ENCODE data around the gene PTPRA.

Gene PTPRA

DNA sequence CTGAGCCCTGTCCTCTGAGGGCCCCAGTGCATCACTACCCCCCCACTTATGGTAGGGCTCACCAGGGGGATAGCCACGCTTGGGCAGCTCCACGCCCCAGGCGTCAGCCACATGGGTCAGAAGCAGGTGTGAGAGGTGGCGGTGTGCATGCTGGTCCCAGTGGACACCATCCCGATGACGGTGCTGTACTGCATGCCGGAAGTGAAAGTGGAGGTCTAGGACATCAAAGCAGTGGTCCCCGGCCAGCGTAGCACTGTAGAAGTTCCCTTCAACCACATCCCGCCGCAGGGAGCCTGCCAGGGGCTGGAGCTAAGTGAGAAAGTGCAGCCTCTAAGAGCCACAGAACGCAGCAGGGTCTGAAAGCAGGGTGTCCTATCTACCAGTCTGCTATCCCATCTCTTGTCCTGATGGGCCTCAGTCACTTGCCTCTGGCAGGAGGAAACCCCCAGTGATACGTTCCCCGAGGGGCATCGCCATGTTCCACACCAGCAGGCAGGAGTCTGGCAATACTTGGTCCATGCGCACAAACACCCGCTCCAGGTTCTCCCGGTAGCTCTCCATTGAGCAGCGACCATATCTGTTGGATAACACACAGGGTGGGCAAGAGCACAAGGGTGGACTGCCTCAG, 35.0 kb upstream of the PTPRA start:
- TF ChIP-seq EZH2phosphoT487 (IDR thresholded peaks at IDR 0.05; ENCODE audit: borderline replicate concordance, low read length) = no peak
- TF ChIP-seq, protein P1, sequence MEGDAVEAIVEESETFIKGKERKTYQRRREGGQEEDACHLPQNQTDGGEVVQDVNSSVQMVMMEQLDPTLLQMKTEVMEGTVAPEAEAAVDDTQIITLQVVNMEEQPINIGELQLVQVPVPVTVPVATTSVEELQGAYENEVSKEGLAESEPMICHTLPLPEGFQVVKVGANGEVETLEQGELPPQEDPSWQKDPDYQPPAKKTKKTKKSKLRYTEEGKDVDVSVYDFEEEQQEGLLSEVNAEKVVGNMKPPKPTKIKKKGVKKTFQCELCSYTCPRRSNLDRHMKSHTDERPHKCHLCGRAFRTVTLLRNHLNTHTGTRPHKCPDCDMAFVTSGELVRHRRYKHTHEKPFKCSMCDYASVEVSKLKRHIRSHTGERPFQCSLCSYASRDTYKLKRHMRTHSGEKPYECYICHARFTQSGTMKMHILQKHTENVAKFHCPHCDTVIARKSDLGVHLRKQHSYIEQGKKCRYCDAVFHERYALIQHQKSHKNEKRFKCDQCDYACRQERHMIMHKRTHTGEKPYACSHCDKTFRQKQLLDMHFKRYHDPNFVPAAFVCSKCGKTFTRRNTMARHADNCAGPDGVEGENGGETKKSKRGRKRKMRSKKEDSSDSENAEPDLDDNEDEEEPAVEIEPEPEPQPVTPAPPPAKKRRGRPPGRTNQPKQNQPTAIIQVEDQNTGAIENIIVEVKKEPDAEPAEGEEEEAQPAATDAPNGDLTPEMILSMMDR (IDR thresholded peaks at IDR 0.05; ENCODE audit: low read depth, low read length, poor library complexity, severe bottlenecking) = no peak
- no peaks in the 10 kb centered on the region for H3F3A ChIP-seq (ENCODE audit: control insufficient read depth, insufficient read depth)
- H3K27ac ChIP-seq (ENCODE audit: low read depth, low read length) = no peak overlapping the region
- no peaks in the 10 kb centered on the region for H4K20me1 ChIP-seq (ENCODE audit: control insufficient read depth, insufficient read depth, low read depth, low read length)
- no peaks in the 10 kb centered on the region for H3K36me3 ChIP-seq (ENCODE audit: control insufficient read depth, low read length)
- no peak overlapping the region for H3K4me3 ChIP-seq (ENCODE audit: low read length)
- peaks cover 11% of the 10 kb centered on the region for H3K79me2 ChIP-seq (ENCODE audit: control insufficient read depth, low read length)
- H3K4me1 ChIP-seq (ENCODE audit: control insufficient read depth, low read length) = peaks cover 26% of the 10 kb centered on the region
- no peaks in the 10 kb centered on the region for H3K27me3 ChIP-seq (ENCODE audit: control insufficient read depth, low read length)
- H3K4me2 ChIP-seq (ENCODE audit: low read length) = no peak overlapping the region
- no peaks in the 10 kb centered on the region for H3K9me3 ChIP-seq (ENCODE audit: control insufficient read depth, insufficient read depth, low read length)
- no peaks in the 10 kb centered on the region for H3K9me2 ChIP-seq (replicated peaks; ENCODE audit: control insufficient read depth, low read length)

DNA sequence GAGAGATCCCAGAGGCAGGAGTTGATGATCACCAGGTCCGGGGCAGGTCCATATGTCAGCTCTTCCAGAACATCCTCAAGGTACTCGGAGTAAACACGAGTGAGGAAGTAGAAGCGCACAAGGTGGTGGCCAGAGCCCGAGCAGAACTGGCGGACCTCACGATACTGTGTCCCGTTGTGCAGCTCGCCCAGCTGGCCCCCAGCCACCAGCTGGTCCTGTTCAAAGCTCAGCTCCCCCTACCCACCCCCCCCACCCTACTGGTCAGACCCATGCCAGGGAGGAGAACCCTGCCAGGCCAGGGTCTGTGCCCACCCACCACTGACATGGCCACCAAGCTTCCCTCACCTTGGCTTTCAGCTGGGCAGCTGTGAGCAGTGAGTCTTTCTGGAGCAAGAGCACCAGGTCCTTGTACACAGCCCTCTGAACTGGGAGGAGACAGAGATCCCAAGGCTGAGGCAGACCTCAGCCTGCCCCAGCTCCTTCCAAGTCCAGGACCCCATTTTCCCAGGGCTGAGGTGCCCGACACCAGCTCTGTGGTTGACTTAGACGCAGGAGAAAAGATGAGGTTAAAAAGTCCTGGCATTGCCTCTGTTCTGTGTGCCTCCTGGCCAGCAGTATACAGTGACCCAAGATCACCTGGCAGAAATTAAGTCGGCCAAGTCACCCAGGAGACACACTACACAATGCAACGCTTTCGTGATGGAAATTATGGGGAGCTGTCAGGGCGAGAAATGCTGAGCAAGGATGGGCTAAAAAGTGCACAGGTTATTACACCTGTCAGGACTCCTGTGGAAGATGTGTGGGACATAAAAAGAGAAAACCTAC, 34.2 kb upstream of the PTPRA start:
- H3K4me3 ChIP-seq (ENCODE audit: low read length) = no peak overlapping the region
- H3K27me3 ChIP-seq (ENCODE audit: control insufficient read depth, low read length) = no peaks in the 10 kb centered on the region
- no peaks in the 10 kb centered on the region for H3F3A ChIP-seq (ENCODE audit: control insufficient read depth, insufficient read depth)
- H3K9me2 ChIP-seq (replicated peaks; ENCODE audit: control insufficient read depth, low read length) = no peaks in the 10 kb centered on the region
- peaks cover 26% of the 10 kb centered on the region for H3K4me1 ChIP-seq (ENCODE audit: control insufficient read depth, low read length)
- no peaks in the 10 kb centered on the region for H4K20me1 ChIP-seq (ENCODE audit: control insufficient read depth, insufficient read depth, low read depth, low read length)
- peak overlapping the region; percentile 96; the same call in 1 of the 2 replicates for H3K4me2 ChIP-seq (ENCODE audit: low read length)
- H3K79me2 ChIP-seq (ENCODE audit: control insufficient read depth, low read length) = peaks cover 11% of the 10 kb centered on the region
- H3K36me3 ChIP-seq (ENCODE audit: control insufficient read depth, low read length) = no peaks in the 10 kb centered on the region
- H3K9me3 ChIP-seq (ENCODE audit: control insufficient read depth, insufficient read depth, low read length) = no peaks in the 10 kb centered on the region
- TF ChIP-seq, protein P1 (IDR thresholded peaks at IDR 0.05; ENCODE audit: low read depth, low read length, poor library complexity, severe bottlenecking) = no peak
- no peak for TF ChIP-seq EZH2phosphoT487 (IDR thresholded peaks at IDR 0.05; ENCODE audit: borderline replicate concordance, low read length)
- H3K27ac ChIP-seq (ENCODE audit: low read depth, low read length) = no peak overlapping the region

DNA sequence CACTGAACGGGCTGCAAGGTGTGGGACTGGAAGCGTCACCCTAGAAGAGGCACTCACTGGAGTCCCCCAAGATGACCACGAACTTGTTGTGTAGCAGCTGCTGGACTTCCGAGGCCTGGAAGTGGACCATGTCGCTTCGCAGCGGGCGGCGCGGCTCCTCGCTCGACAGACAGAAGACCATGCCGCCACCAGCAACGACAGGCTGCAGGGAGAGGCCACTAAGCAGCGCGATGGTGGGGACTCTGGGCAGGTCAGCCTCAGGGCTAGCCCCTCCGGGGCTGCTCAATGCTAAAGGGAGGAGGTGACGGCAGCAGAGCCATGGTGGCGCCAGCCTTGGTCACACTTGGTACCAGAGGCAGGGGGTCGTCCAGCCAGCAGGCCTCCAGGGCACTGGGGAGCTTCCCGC, 33.5 kb upstream of the PTPRA start:
- Histone ChIP-seq H3K4me2 (ENCODE audit: low read length) (peak overlapping the region; percentile 96), H3K27ac (ENCODE audit: low read depth, low read length) (no peak overlapping the region), H3K27me3 (ENCODE audit: control insufficient read depth, low read length) (no peaks in the 10 kb centered on the region), H3K36me3 (ENCODE audit: control insufficient read depth, low read length) (no peaks in the 10 kb centered on the region), H4K20me1 (ENCODE audit: control insufficient read depth, insufficient read depth, low read depth, low read length) (no peaks in the 10 kb centered on the region), H3K79me2 (ENCODE audit: control insufficient read depth, low read length) (peaks cover 11% of the 10 kb centered on the region), H3K4me3 (ENCODE audit: low read length) (peak overlapping the region; percentile 98), H3K9me3 (ENCODE audit: control insufficient read depth, insufficient read depth, low read length) (no peaks in the 10 kb centered on the region), H3K9me2 (replicated peaks; ENCODE audit: control insufficient read depth, low read length) (no peaks in the 10 kb centered on the region), H3F3A (ENCODE audit: control insufficient read depth, insufficient read depth) (no peaks in the 10 kb centered on the region), H3K4me1 (ENCODE audit: control insufficient read depth, low read length) (peaks cover 26% of the 10 kb centered on the region)
- no peak for TF ChIP-seq EZH2phosphoT487 (IDR thresholded peaks at IDR 0.05; ENCODE audit: borderline replicate concordance, low read length)
- TF ChIP-seq, protein P1 (IDR thresholded peaks at IDR 0.05; ENCODE audit: low read depth, low read length, poor library complexity, severe bottlenecking) = no peak
